Measurements from ENCODE around the gene TMEM117.

GRCh38 chr12:44038411-44038810 lies 202.5 kb downstream of the TMEM117 start:
- TF ChIP-seq PATZ1 (CRISPR knock-in tag; IDR thresholded peaks at IDR 0.05; ENCODE audit: borderline replicate concordance) (no peak), CREB5 (CRISPR knock-in tag; IDR thresholded peaks at IDR 0.05; ENCODE audit: low read depth) (no peak), ZNF8 (CRISPR knock-in tag; IDR thresholded peaks at IDR 0.05) (no peak), ARNTL (CRISPR knock-in tag; IDR thresholded peaks at IDR 0.05; ENCODE audit: borderline replicate concordance, low read depth) (no peak), ZNF565 (CRISPR knock-in tag; conservative IDR thresholded peaks at IDR 0.05; ENCODE audit: low read depth) (no peak), TSHZ2 (CRISPR knock-in tag; IDR thresholded peaks at IDR 0.05) (no peak), SNAI2 (CRISPR knock-in tag; IDR thresholded peaks at IDR 0.05) (no peak)

Data from SK-N-SH treated with all-trans-retinoic acid at 6 μM for 48 hours (cell line).